ENCODE measurements around the gene PPARG. TPM values are rescaled to one million over a fixed set of nuclear protein-coding genes. Genes with fewer than 3 reads are reported as not detected.

Gene PPARG
- total RNA-seq, 1 donor from 2014 or later, result 349 TPM

- no peak for DNase-seq (ENCODE audit: low spot score)
These were observed 121.1 kb downstream of the PPARG start for GRCh38 chr3:12409684-12410596.

GRCh38 chr3:12413721-12414255 is 124.9 kb downstream of the PPARG start:
- no peak for DNase-seq (ENCODE audit: low spot score)

- DNase-seq (ENCODE audit: low spot score), result no peak
These were observed 126.3 kb downstream of the PPARG start for GRCh38 chr3:12415014-12415680.

- no peak for DNase-seq (ENCODE audit: low spot score)
These were observed 127.9 kb downstream of the PPARG start for GRCh38 chr3:12416731-12417130.

GRCh38 chr3:12420393-12420792 is 131.5 kb downstream of the PPARG start:
- no peak for DNase-seq (ENCODE audit: low spot score)

- DNase-seq (ENCODE audit: low spot score), result no peak
These were observed 132.3 kb downstream of the PPARG start for GRCh38 chr3:12421132-12421531.

GRCh38 chr3:12423131-12423530 is 134.3 kb downstream of the PPARG start:
- DNase-seq (ENCODE audit: low spot score), result no peak

GRCh38 chr3:12423918-12424630 is 135.2 kb downstream of the PPARG start:
- DNase-seq (ENCODE audit: low spot score), result no peak

- DNase-seq (ENCODE audit: low spot score), result no peak
These were observed 135.9 kb downstream of the PPARG start for GRCh38 chr3:12424635-12425319.

GRCh38 chr3:12425850-12426579 is 137.1 kb downstream of the PPARG start:
- DNase-seq (ENCODE audit: low spot score), result no peak

GRCh38 chr3:12427551-12427950 is 138.7 kb downstream of the PPARG start:
- DNase-seq (ENCODE audit: low spot score), result no peak

GRCh38 chr3:12428126-12428525 is 139.3 kb downstream of the PPARG start:
- no peak for DNase-seq (ENCODE audit: low spot score)

- DNase-seq (ENCODE audit: low spot score), result no peak
These were observed 141.2 kb downstream of the PPARG start for GRCh38 chr3:12430086-12430485.

GRCh38 chr3:12433823-12434222 is 145.0 kb downstream of the PPARG start:
- no peak for DNase-seq (ENCODE audit: low spot score)

GRCh38 chr3:12436514-12437220 is 147.8 kb downstream of the PPARG start:
- DNase-seq (ENCODE audit: low spot score), result no peak

GRCh38 chr3:12437221-12437605 is 148.3 kb downstream of the PPARG start:
- no peak for DNase-seq (ENCODE audit: low spot score)

GRCh38 chr3:12437861-12438260 is 149.0 kb downstream of the PPARG start:
- no peak for DNase-seq (ENCODE audit: low spot score)

- DNase-seq (ENCODE audit: low spot score), result no peak
These were observed 149.4 kb downstream of the PPARG start for GRCh38 chr3:12438318-12438717.

- DNase-seq (ENCODE audit: low spot score), result no peak
These were observed 150.5 kb downstream of the PPARG start for GRCh38 chr3:12439161-12439940.

All from mesenteric fat pad (tissue), 1 donor.